ENCODE measurements around the gene TPD52L1. TPM values are rescaled to one million over a fixed set of nuclear protein-coding genes. Genes with fewer than 3 reads are reported as not detected.

TPD52L1 gene
- total and polyA plus RNA-seq, 2 of the 13 experiments (the other 11 are each of a cell fraction or from before 2014, with no cell fraction given), result 0.49 to 0.53 TPM

GRCh38 chr6:125301435-125302391, 148.1 kb downstream of the TPD52L1 start, which contains the start of gene HDDC2 (continued):
- TF ChIP-seq GMEB1 (CRISPR knock-in tag; IDR thresholded peaks at IDR 0.05; ENCODE audit: borderline replicate concordance) (peak; percentile 86), FOSL1 (CRISPR knock-in tag; IDR thresholded peaks at IDR 0.05; ENCODE audit: borderline replicate concordance) (no peak; the same call in 1 of the 2 replicates), ZNF17 (CRISPR knock-in tag; IDR thresholded peaks at IDR 0.05) (no peak; the same call in 1 of the 2 replicates), ZNF563 (CRISPR knock-in tag; IDR thresholded peaks at IDR 0.05) (peak; percentile 99), TEF (CRISPR knock-in tag; IDR thresholded peaks at IDR 0.05) (no peak), ZNF275 (CRISPR knock-in tag; IDR thresholded peaks at IDR 0.05; ENCODE audit: borderline replicate concordance) (0 out of 2 replicates have a peak, but pooled peaks have one; percentile 59), ZNF44 (CRISPR knock-in tag; IDR thresholded peaks at IDR 0.05) (peak; percentile 96), ZNF407 (CRISPR knock-in tag; IDR thresholded peaks at IDR 0.05; ENCODE audit: not compliant biosample characterization) (peak; percentile 94), HNF1B (CRISPR knock-in tag; IDR thresholded peaks at IDR 0.05) (no peak), ZFP36L1 (CRISPR knock-in tag; IDR thresholded peaks at IDR 0.05) (peak; percentile 93), EED (CRISPR knock-in tag; IDR thresholded peaks at IDR 0.05) (peak; percentile 97), ARNT (IDR thresholded peaks at IDR 0.05) (no peak)
